NT2/D1 (cell line): Measurements from ENCODE around the gene EDA.

Experiments
- YY1 ChIP-seq: IDR thresholded peaks from 2 replicates; pipeline ENCODE4 v1.6.1; 2011; ENCODE audit not compliant: insufficient read length, insufficient read depth
- ZNF274 ChIP-seq: IDR thresholded peaks from 2 replicates; pipeline ENCODE4 v1.6.1; 2011; ENCODE audit warnings: mild to moderate bottlenecking, low read depth, low read length

- TF ChIP-seq ZNF274 (no peak), YY1 (no peak)
Observed at GRCh38 chrX:69884210-69884609, 268.3 kb downstream of the EDA start.
